B cell (primary cell): ENCODE measurements around the gene CDC25B. TPM values are rescaled to one million over a fixed set of nuclear protein-coding genes. Genes with fewer than 3 reads are reported as not detected.

Source experiments
- ATAC-seq: fragments of 200-7000 bp; cut with Tn5 transposase; one replicate; pipeline ENCODE4 v1.10.0; 2021; ENCODE audit warnings: low read depth, mild to moderate bottlenecking, moderate number of reproducible peaks, moderate library complexity
- CTCF ChIA-PET: fragments of 350-600 bp; sonication (Branson Sonifier 250); formaldehyde crosslinking; loops from one replicate; lab custom pipeline; 2021; ENCODE audit warnings: antibody characterized with exemption, inconsistent platforms; lab: Charles Lee
- POLR2A ChIA-PET: fragments of 350-600 bp; sonication (Branson Sonifier 250); formaldehyde crosslinking; loops from one replicate; lab custom pipeline; 2021; ENCODE audit warnings: antibody characterized with exemption; lab: Charles Lee
- DNase-seq: peaks from one replicate; pipeline ENCODE4 v3.0.0; 2013
- H2AFZ ChIP-seq: 2 replicates; pipeline ENCODE4 v1.6.1; 2012; ENCODE audit warnings: mild to moderate bottlenecking, low read depth, low read length; ENCODE audit not compliant: insufficient read depth, poor library complexity, severe bottlenecking
- H3K27ac ChIP-seq, 2 donors: 1 replicate in 1 of 2; 2 replicates in 1 of 2; pipeline ENCODE4 v1.5.1; 2012 to 2013; ENCODE audit warnings: low read length in 2 of 2, mild to moderate bottlenecking in 2 of 2, moderate library complexity in 1 of 2
- H3K27me3 ChIP-seq, 4 experiments: fragments of 200-600 bp in 1 of 4; sonication (generic) in 1 of 4; replicated peaks in 1 of 4; 1 replicate in 2 of 4; 2 replicates in 2 of 4; pipeline versions ENCODE4 v1.6.1 to v1.7.0; 2013 to 2016; ENCODE audit warnings: low read length in 3 of 4, mild to moderate bottlenecking in 2 of 4, mixed read lengths in 1 of 4, moderate library complexity in 1 of 4; ENCODE audit not compliant: insufficient read depth in 4 of 4, control insufficient read depth in 3 of 4; ENCODE audit errors: control extremely low read depth in 1 of 4
- H3K36me3 ChIP-seq, 2 experiments: replicated peaks in 1 of 2; 1 replicate in 1 of 2; 2 replicates in 1 of 2; pipeline versions ENCODE4 v1.6.1 to v1.7.1; 2013; ENCODE audit warnings: low read length in 1 of 2; ENCODE audit not compliant: insufficient read depth in 2 of 2, control insufficient read depth in 1 of 2; ENCODE audit errors: control extremely low read depth in 1 of 2, extremely low read depth in 1 of 2
- H3K4me1 ChIP-seq, 2 donors: fragments of 200-600 bp in 1 of 2; sonication (generic) in 1 of 2; 1 replicate in 1 of 2; 2 replicates in 1 of 2; pipeline versions ENCODE4 v1.5.1 to v1.6.1; 2013 to 2017; ENCODE audit warnings: low read length in 2 of 2; ENCODE audit not compliant: control insufficient read depth in 2 of 2, insufficient read depth in 2 of 2
- H3K4me2 ChIP-seq: replicated peaks from 2 replicates; pipeline ENCODE3; 2012; ENCODE audit warnings: mild to moderate bottlenecking, low read depth, low read length; ENCODE audit not compliant: poor library complexity, severe bottlenecking
- H3K4me3 ChIP-seq, 5 experiments: fragments of 200-600 bp in 1 of 5; sonication (generic) in 1 of 5; 1 replicate in 3 of 5; 2 replicates in 2 of 5; pipeline versions ENCODE4 v1.5.1 to v1.7.0; 2011 to 2016; ENCODE audit warnings: low read length in 4 of 5, mild to moderate bottlenecking in 4 of 5, low read depth in 2 of 5, control low read depth in 1 of 5, moderate library complexity in 1 of 5; ENCODE audit not compliant: insufficient read depth in 1 of 5; ENCODE audit errors: control extremely low read depth in 1 of 5, extremely low read depth in 1 of 5
- H3K79me2 ChIP-seq: fragments of 200-600 bp; sonication (generic); one replicate; pipeline ENCODE4 v1.6.0; 2016; ENCODE audit warnings: low read length; ENCODE audit not compliant: control insufficient read depth, insufficient read depth
- H3K9ac ChIP-seq: fragments of 200-600 bp; sonication (generic); 2 replicates; pipeline ENCODE4 v1.6.1; 2017; ENCODE audit warnings: mild to moderate bottlenecking, low read length, moderate library complexity
- H3K9me3 ChIP-seq, 3 donors: one replicate each; pipeline versions ENCODE4 v1.6.1 to v1.7.1; 2013; ENCODE audit warnings: low read length in 2 of 3; ENCODE audit not compliant: control insufficient read depth in 2 of 3, insufficient read depth in 1 of 3; ENCODE audit errors: control extremely low read depth in 1 of 3
- H4K20me1 ChIP-seq: 2 replicates; pipeline ENCODE4 v1.6.0; 2012; ENCODE audit warnings: mild to moderate bottlenecking, low read length; ENCODE audit not compliant: insufficient read depth, control insufficient read depth, poor library complexity, severe bottlenecking
- H3K27ac Mint-ChIP-seq: one replicate; pipeline ENCODE4 v1.8.0; 2021; ENCODE audit warnings: mixed read lengths
- H3K27me3 Mint-ChIP-seq: one replicate; pipeline ENCODE4 v1.8.0; 2021; ENCODE audit warnings: mixed read lengths
- H3K4me1 Mint-ChIP-seq: one replicate; pipeline ENCODE4 v1.8.0; 2021; ENCODE audit warnings: mixed read lengths
- H3K4me3 Mint-ChIP-seq: one replicate; pipeline ENCODE4 v1.8.0; 2021; ENCODE audit warnings: mixed read lengths
- H3K9me3 Mint-ChIP-seq: one replicate; pipeline ENCODE4 v1.8.0; 2022; ENCODE audit warnings: mixed read lengths; ENCODE audit not compliant: insufficient read depth
- EZH2 ChIP-seq: IDR thresholded peaks from 2 replicates; pipeline ENCODE4 v1.6.1; 2012; ENCODE audit warnings: borderline replicate concordance, low read depth, mild to moderate bottlenecking, moderate library complexity, low read length; ENCODE audit not compliant: insufficient read depth, poor library complexity, severe bottlenecking
- WGBS: methylation state at CpG from one replicate; pipeline ENCODE4 v1.1.5; 2013; ENCODE audit warnings: missing lambda C conversion rate; ENCODE audit not compliant: insufficient coverage; 5-methylcytosine and 5-hydroxymethylcytosine counted together
- intact Hi-C: fragments of 100-400 bp; cut with micrococcal nuclease; formaldehyde crosslinking; loops from one replicate; pipeline ENCODE4 v1.10.0; 2022
- polyA plus RNA-seq: library from polyadenylated mRNA; depleted of rRNA; stranded (reverse); fragments of >200 nt; gene quantifications from 2 replicates; pipeline ENCODE4 v1.2.3, GENCODE V29; 2012
- total RNA-seq, 2 donors: library from RNA; stranded (reverse); fragments of 120-200 nt in 1 of 2; gene quantifications; 1 replicate in 1 of 2; 2 replicates in 1 of 2; pipeline versions ENCODE4 v1.2.3 to v1.2.4, GENCODE V29; 2013 to 2022
- TF ChIP-seq, protein P1 (sequence below): fragments of 200-600 bp; IDR thresholded peaks from one replicate; pipeline ENCODE4 v1.8.0; 2022; ENCODE audit warnings: antibody characterized with exemption, mild to moderate bottlenecking

CDC25B gene
- total and polyA plus RNA-seq, 2 donors (not counting 1 experiment from before 2014, with no cell fraction given), result 72.3 to 114 TPM

DNA sequence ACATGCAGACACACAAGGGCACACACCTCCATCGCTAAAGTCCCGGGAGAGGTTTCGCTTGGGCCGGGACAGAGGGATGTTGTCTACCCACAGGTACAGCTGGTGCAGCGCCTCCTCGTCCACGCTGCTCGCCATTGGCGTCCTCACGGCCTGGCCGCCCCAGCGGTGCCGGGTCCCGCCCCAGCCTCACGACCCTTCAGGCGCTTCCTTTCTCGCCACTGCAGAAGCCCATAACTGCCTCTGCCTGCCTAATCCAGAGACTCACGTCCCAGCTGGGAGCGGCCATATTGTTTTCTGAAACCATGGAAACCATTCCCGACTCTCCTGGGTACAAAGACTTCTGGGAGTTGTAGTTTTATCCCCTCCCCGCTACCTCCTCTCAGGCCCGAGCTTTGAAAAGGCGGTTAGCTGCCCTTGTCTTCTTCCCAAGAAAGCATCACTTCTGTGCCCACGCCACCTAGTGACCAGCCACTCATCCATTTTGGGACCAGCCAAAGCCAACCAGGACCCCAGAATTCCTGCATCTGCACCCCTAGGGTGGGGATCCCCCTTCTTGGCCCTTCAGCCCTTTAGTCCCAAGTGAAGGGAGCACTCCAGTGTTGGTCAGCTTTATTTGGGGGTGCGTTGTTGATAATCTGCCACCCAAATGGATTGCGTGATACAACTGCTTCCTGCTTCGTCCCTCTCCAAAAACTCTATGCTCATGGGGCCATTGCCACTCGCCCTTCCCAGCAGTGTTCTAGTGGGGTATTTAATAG, 14.8 kb upstream of the CDC25B start, which contains the start of gene SPEF1:
SPEF1 (minus strand) TSS at position 296 of the 758 bp plus-strand sequence; CDS start at position 135, 161 bp downstream.
- peak within 1 kb of the TSS; percentile 79 for H3K4me3 Mint-ChIP-seq
- H3K9ac ChIP-seq, result peak within 1 kb of the TSS; percentile 30
- peak within 1 kb of the TSS; percentile 13 for H2AFZ ChIP-seq
- peak within 1 kb of the TSS; percentile 32 for H3K27ac Mint-ChIP-seq
- WGBS, result 10% methylated on average over 24 of the region's 28 CpGs
- H3K9me3 Mint-ChIP-seq, result no peaks in the 10 kb centered on the region
- H3K4me1 ChIP-seq, result peaks cover 29 to 45% of the 10 kb centered on the region in 2 donors
- peaks cover 0 to 2% of the 10 kb centered on the region in 2 experiments for H3K36me3 ChIP-seq
- peaks cover 52% of the 10 kb centered on the region for H3K4me1 Mint-ChIP-seq
- peaks cover 0 to 15% (median 4%) of the 10 kb centered on the region in 4 experiments for H3K27me3 ChIP-seq
- H3K4me3 ChIP-seq, result peak within 1 kb of the TSS in 3 of 5 experiments; percentile 36 to 49 (median 38)
- DNase-seq (peak; percentile 78), ATAC-seq (peak; percentile 64)
- intact Hi-C loops, result loop anchor here (1.0 kb wide), 3 partner anchors 13 to 39 kb away; partner anchors contain the start of gene AP5S1
- H3K9me3 ChIP-seq, result peaks cover 0 to 3% (median 0%) of the 10 kb centered on the region in 3 donors
- CTCF ChIA-PET, result interaction anchor here (0.6 to 5.1 kb wide), 10 partner anchors 14 to 304 kb away, joined by 3 to 38 read pairs (median 3); partner anchors contain the start of genes ADISSP and AP5S1
- H4K20me1 ChIP-seq, result peaks cover 23% of the 10 kb centered on the region
- no peaks in the 10 kb centered on the region for H3K27me3 Mint-ChIP-seq
- H3K79me2 ChIP-seq, result no peaks in the 10 kb centered on the region
- POLR2A ChIA-PET, result interaction anchor here (1.2 to 1.3 kb wide), 2 partner anchors 13 to 39 kb away, joined by 5 to 6 read pairs; partner anchors contain the start of genes ADISSP and AP5S1
- H3K4me2 ChIP-seq, result peak within 1 kb of the TSS; percentile 70
- TF ChIP-seq, protein P1, sequence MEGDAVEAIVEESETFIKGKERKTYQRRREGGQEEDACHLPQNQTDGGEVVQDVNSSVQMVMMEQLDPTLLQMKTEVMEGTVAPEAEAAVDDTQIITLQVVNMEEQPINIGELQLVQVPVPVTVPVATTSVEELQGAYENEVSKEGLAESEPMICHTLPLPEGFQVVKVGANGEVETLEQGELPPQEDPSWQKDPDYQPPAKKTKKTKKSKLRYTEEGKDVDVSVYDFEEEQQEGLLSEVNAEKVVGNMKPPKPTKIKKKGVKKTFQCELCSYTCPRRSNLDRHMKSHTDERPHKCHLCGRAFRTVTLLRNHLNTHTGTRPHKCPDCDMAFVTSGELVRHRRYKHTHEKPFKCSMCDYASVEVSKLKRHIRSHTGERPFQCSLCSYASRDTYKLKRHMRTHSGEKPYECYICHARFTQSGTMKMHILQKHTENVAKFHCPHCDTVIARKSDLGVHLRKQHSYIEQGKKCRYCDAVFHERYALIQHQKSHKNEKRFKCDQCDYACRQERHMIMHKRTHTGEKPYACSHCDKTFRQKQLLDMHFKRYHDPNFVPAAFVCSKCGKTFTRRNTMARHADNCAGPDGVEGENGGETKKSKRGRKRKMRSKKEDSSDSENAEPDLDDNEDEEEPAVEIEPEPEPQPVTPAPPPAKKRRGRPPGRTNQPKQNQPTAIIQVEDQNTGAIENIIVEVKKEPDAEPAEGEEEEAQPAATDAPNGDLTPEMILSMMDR, result no peak
- no peak within 1 kb of the TSS for H3K27ac ChIP-seq

DNA sequence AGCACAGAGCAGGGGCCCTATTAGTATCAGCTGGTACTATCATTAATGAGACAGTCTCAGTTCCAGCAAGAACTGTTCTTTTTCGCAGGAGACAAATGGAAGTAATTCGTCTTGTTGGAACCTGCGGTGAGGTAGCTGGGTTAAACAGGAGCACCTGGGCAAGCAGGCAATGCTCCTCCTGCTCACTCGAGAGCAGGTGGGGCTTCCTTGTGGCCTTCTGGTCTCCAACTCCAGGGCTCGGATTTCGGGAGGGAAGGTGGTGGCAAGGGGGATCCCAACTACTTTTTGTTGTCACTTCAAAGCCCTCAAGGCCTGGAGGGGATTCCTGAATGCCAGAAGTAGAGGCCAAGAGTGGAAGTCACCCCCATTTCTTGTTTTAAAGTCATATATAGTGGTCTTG, 13.5 kb upstream of the CDC25B start:
- WGBS, result 97% methylated on average over 3 of the region's 6 CpGs
- POLR2A ChIA-PET, result interaction anchor here (0.5 kb wide), 1 partner anchor 102 kb away, joined by 3 read pairs; no protein-coding TSS in a partner anchor
- Mint-ChIP-seq H3K4me1 (peaks cover 49% of the 10 kb centered on the region), H3K4me3 (no peak overlapping the region), H3K9me3 (no peaks in the 10 kb centered on the region), H3K27me3 (no peaks in the 10 kb centered on the region), H3K27ac (no peak overlapping the region)
- H3K36me3 ChIP-seq, result peaks cover 0 to 2% of the 10 kb centered on the region in 2 experiments
- TF ChIP-seq, protein P1, result no peak
- TF ChIP-seq EZH2, result no peak
- H3K79me2 ChIP-seq, result no peaks in the 10 kb centered on the region
- H2AFZ ChIP-seq, result no peak overlapping the region
- no peak overlapping the region for H3K9ac ChIP-seq
- DNase-seq (no peak), ATAC-seq (no peak)
- H3K27me3 ChIP-seq, result peaks cover 0 to 15% (median 4%) of the 10 kb centered on the region in 4 experiments
- peaks cover 0 to 3% (median 0%) of the 10 kb centered on the region in 3 donors for H3K9me3 ChIP-seq
- no peak overlapping the region for H3K27ac ChIP-seq
- H3K4me1 ChIP-seq, result peaks cover 30 to 43% of the 10 kb centered on the region in 2 donors
- intact Hi-C loops, result no loop called here
- peaks cover 23% of the 10 kb centered on the region for H4K20me1 ChIP-seq
- H3K4me3 ChIP-seq, result no peak overlapping the region
- H3K4me2 ChIP-seq, result no peak overlapping the region
- CTCF ChIA-PET, result no interaction called here
